HFF-Myc (cell line): Measurements from ENCODE around the gene TRMT112.
"Not testable (repeated sequence)": the region's sequence is repeated elsewhere in the genome, so short reads cannot be mapped to it uniquely, and the experiment has no call there.

Experiments used
- DNase-seq: peaks from one replicate; pipeline ENCODE4 v3.0.0-alpha.2; 2011; ENCODE audit warnings: low read depth; ENCODE audit errors: extremely low read depth
- H3K4me3 ChIP-seq: replicated peaks from 2 replicates; pipeline ENCODE4 v1.5.1; 2011; ENCODE audit warnings: low read depth, mild to moderate bottlenecking, control low read depth, low read length
- TF ChIP-seq, protein P1 (sequence below): IDR thresholded peaks from 2 replicates; pipeline ENCODE4 v1.5.1; 2012; ENCODE audit warnings: mild to moderate bottlenecking, low read depth, low read length, control low read depth; ENCODE audit errors: missing control alignments

Gene TRMT112

DNA sequence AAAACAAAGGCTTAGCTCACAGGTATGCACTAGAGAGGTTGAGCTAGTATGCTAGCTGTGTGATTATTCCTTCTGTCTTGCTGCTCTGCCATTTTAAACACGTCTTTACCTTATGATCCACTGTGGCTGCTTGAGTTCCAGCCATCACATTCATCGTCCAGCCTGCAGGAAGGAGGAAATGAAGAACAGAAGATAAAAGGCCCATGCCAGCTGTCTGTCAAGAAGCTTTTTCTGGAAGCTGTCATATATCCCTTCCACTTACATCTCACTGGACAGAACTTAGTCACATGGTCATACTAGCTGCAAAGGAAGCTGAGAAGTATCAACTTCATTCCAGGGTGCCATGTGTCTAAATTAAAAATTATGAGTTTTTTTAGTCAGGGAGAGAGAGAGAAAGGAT is 10.0 kb upstream of the TRMT112 start:
- TF ChIP-seq, protein P1, sequence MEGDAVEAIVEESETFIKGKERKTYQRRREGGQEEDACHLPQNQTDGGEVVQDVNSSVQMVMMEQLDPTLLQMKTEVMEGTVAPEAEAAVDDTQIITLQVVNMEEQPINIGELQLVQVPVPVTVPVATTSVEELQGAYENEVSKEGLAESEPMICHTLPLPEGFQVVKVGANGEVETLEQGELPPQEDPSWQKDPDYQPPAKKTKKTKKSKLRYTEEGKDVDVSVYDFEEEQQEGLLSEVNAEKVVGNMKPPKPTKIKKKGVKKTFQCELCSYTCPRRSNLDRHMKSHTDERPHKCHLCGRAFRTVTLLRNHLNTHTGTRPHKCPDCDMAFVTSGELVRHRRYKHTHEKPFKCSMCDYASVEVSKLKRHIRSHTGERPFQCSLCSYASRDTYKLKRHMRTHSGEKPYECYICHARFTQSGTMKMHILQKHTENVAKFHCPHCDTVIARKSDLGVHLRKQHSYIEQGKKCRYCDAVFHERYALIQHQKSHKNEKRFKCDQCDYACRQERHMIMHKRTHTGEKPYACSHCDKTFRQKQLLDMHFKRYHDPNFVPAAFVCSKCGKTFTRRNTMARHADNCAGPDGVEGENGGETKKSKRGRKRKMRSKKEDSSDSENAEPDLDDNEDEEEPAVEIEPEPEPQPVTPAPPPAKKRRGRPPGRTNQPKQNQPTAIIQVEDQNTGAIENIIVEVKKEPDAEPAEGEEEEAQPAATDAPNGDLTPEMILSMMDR, result no peak
- H3K4me3 ChIP-seq, result no peak overlapping the region
- no peak for DNase-seq

GRCh38 chr11:64324692-64325469 is 7.5 kb upstream of the TRMT112 start:
- DNase-seq, result no peak
- no peak overlapping the region for H3K4me3 ChIP-seq
- TF ChIP-seq, protein P1, result no peak

GRCh38 chr11:64323984-64324383 is 6.6 kb upstream of the TRMT112 start:
- not testable (repeated sequence) for DNase-seq, H3K4me3 ChIP-seq

DNA sequence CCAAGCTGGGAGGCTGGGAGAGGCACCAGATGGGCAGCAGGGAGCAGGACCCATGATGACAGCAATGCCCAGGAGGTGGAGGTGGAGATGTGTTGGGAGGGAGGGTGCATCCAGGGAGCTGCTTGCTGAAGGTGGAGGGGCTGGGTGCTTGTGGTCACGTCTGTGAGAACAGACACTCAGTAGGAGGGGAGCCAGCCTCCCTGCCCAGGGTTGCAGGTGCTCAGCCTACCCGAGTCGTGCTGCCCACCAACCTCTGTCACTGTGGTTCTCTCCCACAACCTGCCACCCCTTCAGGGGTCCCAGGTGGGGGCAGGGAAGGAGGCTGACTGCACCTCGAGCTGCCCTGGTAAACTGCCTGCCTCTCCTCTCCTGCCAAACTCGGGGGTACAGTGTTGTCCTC is 6.0 kb upstream of the TRMT112 start:
- TF ChIP-seq, protein P1, result no peak
- no peak overlapping the region for H3K4me3 ChIP-seq
- DNase-seq, result no peak

- no peak for DNase-seq
- no peak overlapping the region for H3K4me3 ChIP-seq
- TF ChIP-seq, protein P1, result no peak
These were observed 5.5 kb upstream of the TRMT112 start for GRCh38 chr11:64322925-64323260.

- DNase-seq, result no peak
- no peak overlapping the region for H3K4me3 ChIP-seq
- TF ChIP-seq, protein P1, result no peak
These were observed 4.2 kb upstream of the TRMT112 start for GRCh38 chr11:64321533-64321932.

- no peak overlapping the region for H3K4me3 ChIP-seq
- DNase-seq, result no peak
- TF ChIP-seq, protein P1, result no peak
These were observed 3.7 kb upstream of the TRMT112 start for GRCh38 chr11:64321026-64321425.
